Measurements from ENCODE around the gene TSR2. TPM values are rescaled to one million over a fixed set of nuclear protein-coding genes. Genes with fewer than 3 reads are reported as not detected.

The TSR2 gene
- total RNA-seq, 1 donor from 2014 or later, result 32.0 TPM

DNA sequence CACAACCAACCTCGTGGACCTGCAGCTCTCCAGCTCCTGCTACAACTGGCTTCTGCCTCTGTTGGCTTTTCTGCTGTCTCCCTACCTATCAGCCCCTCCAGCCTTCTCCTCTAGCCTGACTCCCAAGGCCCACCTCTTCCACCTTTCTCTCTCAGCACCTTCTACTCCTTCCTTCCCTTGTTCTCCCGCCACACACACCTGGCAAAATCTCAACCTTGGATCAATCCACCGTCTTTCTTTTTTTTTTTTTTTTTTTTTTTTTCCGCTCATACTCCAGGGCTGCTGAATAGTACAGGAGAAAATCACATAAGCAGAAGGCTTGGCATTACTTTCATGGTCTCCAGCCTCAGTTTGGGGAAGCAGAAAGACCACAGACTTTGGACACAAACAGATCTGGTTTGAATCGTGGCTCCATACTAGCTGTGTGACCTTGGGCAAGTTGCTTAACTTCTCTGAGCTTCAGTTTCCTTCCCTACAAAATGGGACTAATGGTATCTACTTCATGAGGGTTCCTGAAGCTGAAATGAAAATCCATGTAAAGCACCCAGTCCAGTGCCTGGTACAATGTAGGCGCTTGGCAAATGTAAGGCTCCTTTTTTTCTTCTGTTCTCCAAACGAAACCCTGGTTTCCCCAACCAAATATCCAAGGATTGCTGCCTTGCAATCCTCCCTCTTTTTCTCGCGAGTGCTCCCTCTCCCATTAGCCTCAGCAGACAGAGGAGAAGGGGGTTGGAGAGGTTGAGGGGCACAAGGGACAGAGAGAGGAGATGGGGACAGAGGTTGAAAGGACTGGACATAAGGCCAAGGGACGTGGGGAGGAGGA, 54.2 kb downstream of the TSR2 start:
- peaks cover 7% of the 10 kb centered on the region for H3K27me3 Mint-ChIP-seq (ENCODE audit: unreplicated experiment)
- no peak for DNase-seq
- H3K36me3 Mint-ChIP-seq (ENCODE audit: unreplicated experiment), result no peaks in the 10 kb centered on the region
- H3K9me3 Mint-ChIP-seq (ENCODE audit: unreplicated experiment), result no peaks in the 10 kb centered on the region
- peak overlapping the region; percentile 89 for H3K4me3 Mint-ChIP-seq (ENCODE audit: unreplicated experiment)
- TF ChIP-seq, protein P1, sequence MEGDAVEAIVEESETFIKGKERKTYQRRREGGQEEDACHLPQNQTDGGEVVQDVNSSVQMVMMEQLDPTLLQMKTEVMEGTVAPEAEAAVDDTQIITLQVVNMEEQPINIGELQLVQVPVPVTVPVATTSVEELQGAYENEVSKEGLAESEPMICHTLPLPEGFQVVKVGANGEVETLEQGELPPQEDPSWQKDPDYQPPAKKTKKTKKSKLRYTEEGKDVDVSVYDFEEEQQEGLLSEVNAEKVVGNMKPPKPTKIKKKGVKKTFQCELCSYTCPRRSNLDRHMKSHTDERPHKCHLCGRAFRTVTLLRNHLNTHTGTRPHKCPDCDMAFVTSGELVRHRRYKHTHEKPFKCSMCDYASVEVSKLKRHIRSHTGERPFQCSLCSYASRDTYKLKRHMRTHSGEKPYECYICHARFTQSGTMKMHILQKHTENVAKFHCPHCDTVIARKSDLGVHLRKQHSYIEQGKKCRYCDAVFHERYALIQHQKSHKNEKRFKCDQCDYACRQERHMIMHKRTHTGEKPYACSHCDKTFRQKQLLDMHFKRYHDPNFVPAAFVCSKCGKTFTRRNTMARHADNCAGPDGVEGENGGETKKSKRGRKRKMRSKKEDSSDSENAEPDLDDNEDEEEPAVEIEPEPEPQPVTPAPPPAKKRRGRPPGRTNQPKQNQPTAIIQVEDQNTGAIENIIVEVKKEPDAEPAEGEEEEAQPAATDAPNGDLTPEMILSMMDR (IDR thresholded peaks at IDR 0.05; ENCODE audit: partially characterized antibody, unreplicated experiment), result no peak
- peak overlapping the region; percentile 78 for H3K27ac Mint-ChIP-seq (ENCODE audit: unreplicated experiment)
- H3K4me1 Mint-ChIP-seq (ENCODE audit: low read depth, unreplicated experiment), result peaks cover 20% of the 10 kb centered on the region

Other genes starting within 250 kb of the TSR2 start
- 19.7 TPM for gene WNK3, start 82.4 kb upstream of the TSR2 start, total RNA-seq (ENCODE audit: unreplicated experiment)
- gene FGD1, start 55.8 kb downstream of the TSR2 start, total RNA-seq (ENCODE audit: unreplicated experiment), result 18.8 TPM
- gene GNL3L, start 89.8 kb downstream of the TSR2 start, total RNA-seq (ENCODE audit: unreplicated experiment), result 29.2 TPM

Data from glutamatergic neuron (in vitro differentiated cells).